ENCODE measurements around the gene NFKBIZ.

- TF ChIP-seq TCF7 (CRISPR knock-in tag; IDR thresholded peaks at IDR 0.05; ENCODE audit: low read depth) = no peak
- no peak for TF ChIP-seq SP1 (CRISPR knock-in tag; conservative IDR thresholded peaks at IDR 0.05)
- TF ChIP-seq, protein P1, sequence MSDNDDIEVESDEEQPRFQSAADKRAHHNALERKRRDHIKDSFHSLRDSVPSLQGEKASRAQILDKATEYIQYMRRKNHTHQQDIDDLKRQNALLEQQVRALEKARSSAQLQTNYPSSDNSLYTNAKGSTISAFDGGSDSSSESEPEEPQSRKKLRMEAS (CRISPR knock-in tag; IDR thresholded peaks at IDR 0.05) = no peak
Measured at GRCh38 chr3:101898752-101899169, 49.4 kb downstream of the NFKBIZ start.

All from WTC11 (cell line).